ENCODE measurements around the gene SLITRK1.

DNA sequence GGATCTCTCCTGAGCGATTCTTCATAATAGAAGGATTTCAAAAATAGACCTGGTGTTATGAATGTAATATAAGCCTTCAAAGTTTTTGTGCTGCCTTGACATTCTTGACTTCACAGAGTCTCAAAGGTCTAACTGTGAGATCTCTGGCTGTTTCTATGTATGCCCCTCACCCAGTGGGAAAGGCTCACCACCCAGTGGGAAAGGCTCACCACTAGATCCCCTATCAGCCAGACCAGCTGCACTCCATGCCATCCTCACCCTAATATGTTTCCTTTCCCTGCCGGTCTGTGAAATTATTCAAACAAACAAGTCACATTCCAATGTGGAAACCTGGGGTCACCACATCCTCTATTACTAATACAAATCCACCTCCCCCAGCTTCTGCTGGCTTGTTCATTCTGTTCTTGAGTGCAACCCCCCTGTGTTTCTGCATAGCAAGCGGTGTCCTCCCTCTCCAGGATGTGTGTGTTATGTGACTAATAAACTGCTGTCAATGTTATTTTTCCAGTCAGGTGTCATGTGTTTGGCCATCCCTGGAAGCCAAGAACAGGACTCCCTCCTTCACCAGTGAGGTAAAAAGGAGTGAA is 13.8 kb upstream of the SLITRK1 start:
- TF ChIP-seq, protein P1, sequence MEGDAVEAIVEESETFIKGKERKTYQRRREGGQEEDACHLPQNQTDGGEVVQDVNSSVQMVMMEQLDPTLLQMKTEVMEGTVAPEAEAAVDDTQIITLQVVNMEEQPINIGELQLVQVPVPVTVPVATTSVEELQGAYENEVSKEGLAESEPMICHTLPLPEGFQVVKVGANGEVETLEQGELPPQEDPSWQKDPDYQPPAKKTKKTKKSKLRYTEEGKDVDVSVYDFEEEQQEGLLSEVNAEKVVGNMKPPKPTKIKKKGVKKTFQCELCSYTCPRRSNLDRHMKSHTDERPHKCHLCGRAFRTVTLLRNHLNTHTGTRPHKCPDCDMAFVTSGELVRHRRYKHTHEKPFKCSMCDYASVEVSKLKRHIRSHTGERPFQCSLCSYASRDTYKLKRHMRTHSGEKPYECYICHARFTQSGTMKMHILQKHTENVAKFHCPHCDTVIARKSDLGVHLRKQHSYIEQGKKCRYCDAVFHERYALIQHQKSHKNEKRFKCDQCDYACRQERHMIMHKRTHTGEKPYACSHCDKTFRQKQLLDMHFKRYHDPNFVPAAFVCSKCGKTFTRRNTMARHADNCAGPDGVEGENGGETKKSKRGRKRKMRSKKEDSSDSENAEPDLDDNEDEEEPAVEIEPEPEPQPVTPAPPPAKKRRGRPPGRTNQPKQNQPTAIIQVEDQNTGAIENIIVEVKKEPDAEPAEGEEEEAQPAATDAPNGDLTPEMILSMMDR (IDR thresholded peaks at IDR 0.05): no peak
- TF ChIP-seq POLR2A (IDR thresholded peaks at IDR 0.05) (no peak), POLR2AphosphoS5 (IDR thresholded peaks at IDR 0.05) (no peak)
